CD4-positive, alpha-beta T cell (primary cell): ENCODE results near the gene KRTAP4-16. TPM values are rescaled to one million over a fixed set of nuclear protein-coding genes. Genes with fewer than 3 reads are reported as not detected.
"Not testable (repeated sequence)": the region's sequence is repeated elsewhere in the genome, so short reads cannot be mapped to it uniquely, and the experiment has no call there.

Experiments used
- ATAC-seq: fragments of 200-7000 bp; cut with Tn5 transposase; one replicate; pipeline ENCODE4 v1.10.0; 2022; ENCODE audit warnings: mild to moderate bottlenecking; ENCODE audit not compliant: poor library complexity
- CTCF ChIA-PET: fragments of 350-600 bp; sonication (Branson Sonifier 250); formaldehyde crosslinking; loops from one replicate; lab custom pipeline; 2021; ENCODE audit warnings: antibody characterized with exemption, inconsistent platforms; lab: Charles Lee
- POLR2A ChIA-PET: fragments of 350-600 bp; sonication (Branson Sonifier 250); formaldehyde crosslinking; loops from one replicate; lab custom pipeline; 2021; ENCODE audit warnings: antibody characterized with exemption, inconsistent platforms; lab: Charles Lee
- DNase-seq, 14 experiments: peaks; one replicate each; pipeline ENCODE4 v3.0.0-alpha.2; 2013 to 2020; ENCODE audit warnings: mixed read lengths in 2 of 14
- H3K27ac ChIP-seq, 2 donors: one replicate each; pipeline versions ENCODE4 v1.5.1 to v1.7.0; 2013; ENCODE audit warnings: low read length in 2 of 2, low read depth in 1 of 2, mild to moderate bottlenecking in 1 of 2
- H3K27me3 ChIP-seq, 2 experiments: 1 replicate in 1 of 2; 2 replicates in 1 of 2; pipeline versions ENCODE4 v1.6.1 to v1.7.0; 2013; ENCODE audit warnings: low read length in 2 of 2, control low read depth in 1 of 2, mild to moderate bottlenecking in 1 of 2, moderate library complexity in 1 of 2; ENCODE audit not compliant: insufficient read depth in 2 of 2, control insufficient read depth in 1 of 2
- H3K36me3 ChIP-seq: one replicate; pipeline ENCODE4 v1.6.1; 2013; ENCODE audit warnings: low read length, control low read depth; ENCODE audit not compliant: insufficient read depth
- H3K4me1 ChIP-seq: one replicate; pipeline ENCODE4 v1.6.1; 2013; ENCODE audit warnings: low read length, control low read depth; ENCODE audit not compliant: insufficient read depth
- H3K4me3 ChIP-seq: one replicate; pipeline ENCODE4 v1.5.1; 2013; ENCODE audit warnings: mild to moderate bottlenecking, low read length, moderate library complexity
- H3K9me3 ChIP-seq, 2 experiments: 1 replicate in 1 of 2; 2 replicates in 1 of 2; pipeline versions ENCODE4 v1.6.1 to v1.7.0; 2013; ENCODE audit warnings: low read length in 2 of 2, mild to moderate bottlenecking in 2 of 2, control low read depth in 1 of 2, moderate library complexity in 1 of 2; ENCODE audit not compliant: control insufficient read depth in 1 of 2, insufficient read depth in 1 of 2
- H3K27ac Mint-ChIP-seq: one replicate; pipeline ENCODE4 v1.8.0; 2020; ENCODE audit warnings: mixed read lengths
- H3K27me3 Mint-ChIP-seq: one replicate; pipeline ENCODE4 v1.8.0; 2021; ENCODE audit warnings: mixed read lengths
- H3K36me3 Mint-ChIP-seq: one replicate; pipeline ENCODE4 v1.8.0; 2021; ENCODE audit warnings: low read depth, mixed read lengths
- H3K4me1 Mint-ChIP-seq: one replicate; pipeline ENCODE4 v1.8.0; 2021; ENCODE audit warnings: low read depth, mixed read lengths
- H3K4me3 Mint-ChIP-seq: one replicate; pipeline ENCODE4 v1.8.0; 2020; ENCODE audit warnings: mild to moderate bottlenecking, mixed read lengths
- H3K9me3 Mint-ChIP-seq: one replicate; pipeline ENCODE4 v1.8.0; 2020; ENCODE audit warnings: mixed read lengths
- intact Hi-C, 2 experiments: fragments of 100-400 bp; cut with DNase I in 1 of 2; cut with micrococcal nuclease in 1 of 2; formaldehyde crosslinking; loops; one replicate each; pipeline versions ENCODE4 v1.15.1 to v1.9.0; 2023 to 2025; cut with DNase I, micrococcal nuclease
- total RNA-seq, 174 experiments: library from RNA in 2 of 174; stranded (reverse) in 2 of 174; gene quantifications; one replicate each; pipeline ENCODE4 v1.2.3 and lab custom pipeline; 2021 to 2026
- TF ChIP-seq, protein P1 (sequence below): fragments of 200-600 bp; IDR thresholded peaks from one replicate; pipeline ENCODE4 v1.8.0; 2022; ENCODE audit warnings: antibody characterized with exemption, mild to moderate bottlenecking

KRTAP4-16 gene
- total RNA-seq, 2 experiments from 2014 or later, result not detected

DNA sequence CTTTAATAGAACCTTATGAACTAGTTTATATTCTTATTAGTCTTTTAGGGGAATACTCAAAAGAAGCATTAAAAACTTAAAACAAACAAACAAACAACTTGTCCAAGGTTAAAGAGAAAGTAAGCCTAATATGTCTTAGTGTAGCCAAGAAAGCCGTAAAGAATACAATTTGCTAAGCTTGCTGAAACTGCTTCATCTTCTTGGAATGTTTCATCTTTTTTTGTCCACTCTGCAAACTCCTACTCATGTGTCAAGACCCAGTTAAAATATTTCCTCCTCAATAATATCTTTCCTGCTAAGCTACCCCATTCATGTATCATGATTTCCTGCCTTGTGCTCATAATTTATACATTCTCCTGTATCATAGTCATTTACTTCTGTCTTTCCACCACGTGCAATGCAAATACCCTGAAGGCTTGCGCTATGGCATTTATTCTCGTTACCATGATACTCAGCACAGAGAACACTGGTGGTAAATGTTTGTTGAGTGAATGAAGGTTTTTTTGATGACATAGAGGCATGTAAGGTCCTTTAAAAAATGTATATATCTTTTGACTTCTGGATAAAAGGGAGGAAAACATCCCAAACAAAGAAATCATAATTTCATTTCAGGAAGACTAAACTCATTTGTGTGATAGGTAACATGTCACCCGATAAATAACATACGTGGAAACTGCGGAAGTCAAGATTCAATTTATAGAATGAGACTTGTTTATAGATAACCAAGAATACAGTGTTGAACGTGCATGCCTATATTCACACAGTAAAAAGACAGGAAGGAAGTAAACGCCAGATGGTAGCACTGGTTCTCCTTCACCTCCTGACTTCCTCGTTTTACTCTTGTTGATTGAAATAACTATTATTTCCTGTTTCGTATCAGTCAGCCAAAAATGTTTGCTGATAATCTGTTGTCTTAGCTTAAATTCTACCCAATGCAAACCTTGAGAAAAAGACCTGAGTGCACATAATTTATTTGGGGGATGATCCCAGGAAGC is 18.0 kb upstream of the KRTAP4-16 start:
- not testable (repeated sequence) for H3K27ac ChIP-seq, H3K27me3 Mint-ChIP-seq, H3K27me3 ChIP-seq, H3K36me3 Mint-ChIP-seq, H3K4me3 ChIP-seq, H3K36me3 ChIP-seq, H3K9me3 Mint-ChIP-seq, H3K9me3 ChIP-seq
- peaks cover 16% of the 10 kb centered on the region for H3K4me1 ChIP-seq
- ATAC-seq (peak; percentile 93), DNase-seq (peak in 4 of 14 experiments; percentile 7 to 58 (median 36))
- CTCF ChIA-PET, result interaction anchor here (0.7 kb wide), 1 partner anchor 214 kb away, joined by 3 read pairs; no protein-coding TSS in a partner anchor
- intact Hi-C loops, result loop anchor here (1.0 to 5.0 kb wide), 5 partner anchors 187 to 542 kb away; partner anchors contain the start of gene KRTAP16-1 (in 1 of the 2)
- Mint-ChIP-seq H3K27ac (peak overlapping the region; percentile 80), H3K4me1 (peaks cover 60% of the 10 kb centered on the region), H3K4me3 (peak overlapping the region; percentile 62)
- TF ChIP-seq, protein P1, sequence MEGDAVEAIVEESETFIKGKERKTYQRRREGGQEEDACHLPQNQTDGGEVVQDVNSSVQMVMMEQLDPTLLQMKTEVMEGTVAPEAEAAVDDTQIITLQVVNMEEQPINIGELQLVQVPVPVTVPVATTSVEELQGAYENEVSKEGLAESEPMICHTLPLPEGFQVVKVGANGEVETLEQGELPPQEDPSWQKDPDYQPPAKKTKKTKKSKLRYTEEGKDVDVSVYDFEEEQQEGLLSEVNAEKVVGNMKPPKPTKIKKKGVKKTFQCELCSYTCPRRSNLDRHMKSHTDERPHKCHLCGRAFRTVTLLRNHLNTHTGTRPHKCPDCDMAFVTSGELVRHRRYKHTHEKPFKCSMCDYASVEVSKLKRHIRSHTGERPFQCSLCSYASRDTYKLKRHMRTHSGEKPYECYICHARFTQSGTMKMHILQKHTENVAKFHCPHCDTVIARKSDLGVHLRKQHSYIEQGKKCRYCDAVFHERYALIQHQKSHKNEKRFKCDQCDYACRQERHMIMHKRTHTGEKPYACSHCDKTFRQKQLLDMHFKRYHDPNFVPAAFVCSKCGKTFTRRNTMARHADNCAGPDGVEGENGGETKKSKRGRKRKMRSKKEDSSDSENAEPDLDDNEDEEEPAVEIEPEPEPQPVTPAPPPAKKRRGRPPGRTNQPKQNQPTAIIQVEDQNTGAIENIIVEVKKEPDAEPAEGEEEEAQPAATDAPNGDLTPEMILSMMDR, result peak; percentile 40
- POLR2A ChIA-PET, result interaction anchor here (1.0 to 1.9 kb wide), 2 partner anchors 189 to 568 kb away, joined by 5 to 13 read pairs; partner anchors contain the start of genes EIF1 and KRTAP16-1

DNA sequence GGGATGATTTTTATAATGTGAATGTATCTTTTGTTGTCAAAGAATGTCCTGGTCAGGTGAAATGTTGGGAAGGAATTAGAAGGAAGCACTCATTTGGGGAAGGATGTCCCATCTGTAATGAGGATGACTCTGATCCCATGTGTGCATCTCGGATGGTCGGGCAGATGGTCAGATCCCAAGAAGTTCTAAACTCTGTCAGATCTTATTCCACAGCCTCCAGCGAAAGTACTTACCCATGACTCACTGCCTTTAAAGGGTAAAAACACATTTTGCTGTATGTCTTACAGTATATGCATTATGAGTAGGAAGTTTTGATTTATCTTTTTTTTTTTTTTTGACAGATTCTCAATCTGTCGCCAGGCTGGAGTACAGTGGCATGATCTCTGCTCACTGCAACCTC is 16.7 kb upstream of the KRTAP4-16 start:
- Mint-ChIP-seq H3K27me3 (no peaks in the 10 kb centered on the region), H3K27ac (no peak overlapping the region), H3K9me3 (no peaks in the 10 kb centered on the region), H3K4me1 (peaks cover 48% of the 10 kb centered on the region), H3K4me3 (no peak overlapping the region), H3K36me3 (no peaks in the 10 kb centered on the region)
- DNase-seq (no peak), ATAC-seq (no peak)
- Histone ChIP-seq H3K27me3 (no peaks in the 10 kb centered on the region), H3K27ac (no peak overlapping the region), H3K36me3 (no peaks in the 10 kb centered on the region), H3K4me3 (no peak overlapping the region), H3K4me1 (peaks cover 14% of the 10 kb centered on the region), H3K9me3 (no peaks in the 10 kb centered on the region)
- intact Hi-C loops, result no loop called here
- TF ChIP-seq, protein P1, result no peak
- ChIA-PET CTCF (no interaction called here), POLR2A (no interaction called here)

DNA sequence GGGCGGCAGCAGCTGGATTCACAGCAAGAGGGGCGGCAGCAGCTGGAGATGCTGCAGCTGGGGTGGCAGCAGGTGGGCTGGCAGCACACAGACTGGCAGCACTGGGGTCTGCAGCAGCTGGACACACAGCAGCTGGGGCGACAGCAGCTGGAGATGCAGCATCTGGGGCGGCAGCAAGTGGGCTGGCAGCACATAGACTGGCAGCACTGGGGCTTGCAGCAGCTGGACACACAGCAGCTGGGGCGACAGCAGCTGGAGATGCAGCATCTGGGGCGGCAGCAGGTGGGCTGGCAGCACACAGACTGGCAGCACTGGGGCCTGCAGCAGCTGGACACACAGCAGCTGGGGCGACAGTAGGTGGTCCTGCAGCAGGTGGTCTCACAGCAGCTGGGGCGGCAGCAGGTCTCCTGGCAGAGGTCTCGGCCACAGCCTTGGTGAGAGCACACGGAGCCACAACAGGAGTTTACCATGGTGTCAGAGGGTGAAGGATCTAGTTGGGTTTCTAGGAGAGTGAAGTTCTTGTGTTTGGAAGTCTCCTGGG is 15.9 kb upstream of the KRTAP4-16 start, which contains the start of gene KRTAP4-11:
KRTAP4-11 (minus strand) TSS at position 528 of the 541 bp plus-strand sequence; CDS start at position 470, 58 bp downstream.
- CTCF ChIA-PET, result not testable (repeated sequence)

More for the DNA sequence above, 15.9 kb upstream of the KRTAP4-16 start, which contains the start of gene KRTAP4-11:
- POLR2A ChIA-PET, H3K27ac ChIP-seq, H3K27me3 ChIP-seq, H3K9me3 Mint-ChIP-seq, H3K27me3 Mint-ChIP-seq, H3K4me1 ChIP-seq, ATAC-seq, H3K4me3 ChIP-seq, H3K9me3 ChIP-seq, H3K36me3 ChIP-seq, intact Hi-C loops, DNase-seq, H3K4me3 Mint-ChIP-seq, H3K36me3 Mint-ChIP-seq: not testable (repeated sequence)
- H3K27ac Mint-ChIP-seq, result peak within 1 kb of the TSS; percentile 21
- H3K4me1 Mint-ChIP-seq, result peaks cover 42% of the 10 kb centered on the region
